NCI-H748 (cell line): ENCODE results near the gene RNF148.

Experiments
- DNase-seq: peaks from one replicate; lab custom pipeline; 2025; ENCODE audit not compliant: unreplicated experiment; lab: John Stamatoyannopoulos, UW

Gene RNF148

DNA sequence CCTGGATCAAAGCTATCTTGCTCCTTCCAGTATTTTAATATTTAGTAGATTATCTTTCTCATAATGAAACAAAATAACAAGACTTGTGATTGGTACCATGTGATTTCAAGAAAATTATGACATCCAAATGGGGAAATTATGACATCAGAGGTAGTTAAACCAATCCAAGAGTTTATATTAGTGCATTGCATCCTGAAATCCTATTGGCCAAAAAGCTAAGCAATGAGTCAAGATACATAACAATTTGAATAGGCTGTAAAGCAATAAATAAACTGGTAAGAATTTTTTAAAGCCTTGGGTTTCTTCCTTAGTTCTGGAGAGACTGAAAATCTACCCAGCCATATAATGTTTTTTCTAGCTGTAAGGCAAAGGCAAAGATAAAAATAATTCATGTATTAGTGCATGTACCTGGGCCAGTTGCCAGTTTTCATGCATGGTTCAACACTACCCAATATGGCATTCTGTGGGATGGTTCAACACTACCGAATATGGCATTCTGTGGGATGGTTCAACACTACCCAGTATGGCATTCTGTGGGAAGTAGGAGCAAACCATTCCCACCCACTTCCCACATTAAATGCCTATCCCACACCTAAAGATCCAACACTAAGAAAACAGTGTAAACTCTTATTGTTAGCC lies at the start of gene RNF148:
Gene RNF148 (minus strand): TSS at position 51 of the 639 bp plus-strand sequence. CDS start 172 bp downstream, outside the sequence.
- no peak for DNase-seq

GRCh38 chr7:122750389-122750788 lies 47.7 kb upstream of the RNF148 start:
- no peak for DNase-seq

DNA sequence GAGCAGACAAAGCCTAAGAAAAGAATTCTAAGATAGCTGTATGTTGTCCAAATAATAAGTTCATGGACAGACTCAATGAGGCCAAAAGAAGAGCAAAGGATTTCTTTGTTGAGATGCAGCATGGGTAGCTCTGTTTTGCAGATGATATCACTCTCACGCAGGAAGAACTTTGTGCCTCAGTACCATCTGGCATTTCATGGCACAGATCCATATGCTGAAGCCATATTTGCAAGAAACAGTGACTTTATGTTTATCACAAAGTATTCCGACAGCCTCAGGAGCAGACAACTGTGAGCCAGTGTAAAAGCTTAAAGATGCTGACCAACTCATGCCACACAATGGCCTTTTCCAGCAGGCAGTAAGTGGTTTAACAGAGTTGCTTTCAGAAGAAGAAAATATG lies 45.5 kb upstream of the RNF148 start:
- DNase-seq = no peak

DNA sequence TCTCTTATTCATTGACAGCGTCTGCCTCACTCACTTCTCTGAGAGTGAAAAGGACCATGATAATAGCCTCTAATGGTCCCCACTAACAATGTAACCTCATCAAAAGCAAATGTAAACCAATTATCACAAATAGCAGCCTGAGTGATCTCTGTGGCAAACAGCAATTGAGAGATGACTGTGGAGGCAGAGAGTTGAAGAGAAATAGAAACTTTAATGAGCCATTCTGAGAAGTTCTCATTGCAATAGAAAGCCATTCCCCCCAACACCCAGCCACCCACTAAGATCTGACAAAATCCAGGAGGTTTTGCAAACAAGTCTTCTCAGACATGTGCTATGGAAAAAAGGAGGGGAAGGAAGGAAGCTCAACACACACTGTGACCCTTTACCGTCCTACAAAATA lies 44.2 kb upstream of the RNF148 start:
- peak; percentile 93 for DNase-seq

GRCh38 chr7:122743211-122743610 lies 40.5 kb upstream of the RNF148 start:
- peak; percentile 40 for DNase-seq

DNA sequence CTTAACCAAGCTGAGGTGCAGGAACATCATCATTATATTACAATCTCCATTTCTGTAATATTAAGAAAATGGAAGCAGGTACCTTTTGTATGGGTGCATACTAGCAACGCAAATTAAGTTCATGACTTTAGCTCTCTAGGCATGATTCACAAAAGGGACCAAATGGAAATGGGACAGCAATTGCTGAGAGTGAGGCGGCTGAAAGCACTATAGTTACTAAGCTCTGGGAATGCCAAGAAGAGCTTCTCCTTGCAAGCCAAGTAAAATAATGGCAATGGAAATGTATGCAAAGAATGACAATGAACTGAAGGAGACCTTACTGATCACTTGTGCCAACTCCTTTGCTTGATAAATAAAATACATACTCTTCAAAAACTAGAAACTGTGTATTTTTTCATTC lies 36.2 kb upstream of the RNF148 start:
- DNase-seq = no peak

DNA sequence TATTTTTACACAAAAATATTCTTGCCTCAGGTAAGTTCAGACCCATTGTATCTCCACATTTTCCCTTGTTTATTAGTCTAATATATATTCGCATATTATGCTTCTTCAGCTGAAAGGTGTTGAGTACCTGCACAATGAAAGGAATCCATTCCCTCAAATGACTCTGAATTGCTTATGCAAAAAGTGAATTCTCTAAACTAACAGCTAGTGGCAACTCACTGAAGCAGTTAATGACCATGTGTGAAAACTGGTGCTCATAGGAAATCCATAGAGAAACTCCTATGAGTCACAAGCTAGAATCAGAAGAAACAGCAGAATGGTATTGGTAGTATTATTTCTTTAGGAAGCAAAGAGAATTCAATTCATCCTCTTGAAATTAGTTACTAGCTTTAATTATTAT lies 33.5 kb upstream of the RNF148 start:
- DNase-seq = no peak

GRCh38 chr7:122727759-122728158 lies 25.0 kb upstream of the RNF148 start:
- no peak for DNase-seq

- DNase-seq = no peak
These were observed 24.6 kb upstream of the RNF148 start for GRCh38 chr7:122727354-122727753.

DNA sequence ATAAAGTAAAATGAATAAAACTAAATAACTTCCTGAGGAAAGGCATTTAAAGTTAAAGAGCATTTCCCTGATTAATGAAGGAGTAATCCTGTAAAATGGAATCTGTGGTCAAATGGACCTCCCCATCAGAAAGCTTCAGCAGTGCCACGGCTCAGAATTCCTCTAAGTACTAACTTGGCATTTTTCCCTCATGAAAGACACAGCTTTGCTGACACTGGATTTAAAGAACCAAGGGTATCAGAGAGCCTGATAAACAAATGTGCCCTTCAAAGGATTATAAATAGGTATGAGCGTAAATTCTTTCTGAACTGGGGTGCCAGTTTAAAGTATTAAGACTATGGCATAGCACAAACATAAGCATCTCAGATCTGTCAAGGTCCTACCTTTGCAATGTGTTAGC lies 24.2 kb upstream of the RNF148 start:
- no peak for DNase-seq

DNA sequence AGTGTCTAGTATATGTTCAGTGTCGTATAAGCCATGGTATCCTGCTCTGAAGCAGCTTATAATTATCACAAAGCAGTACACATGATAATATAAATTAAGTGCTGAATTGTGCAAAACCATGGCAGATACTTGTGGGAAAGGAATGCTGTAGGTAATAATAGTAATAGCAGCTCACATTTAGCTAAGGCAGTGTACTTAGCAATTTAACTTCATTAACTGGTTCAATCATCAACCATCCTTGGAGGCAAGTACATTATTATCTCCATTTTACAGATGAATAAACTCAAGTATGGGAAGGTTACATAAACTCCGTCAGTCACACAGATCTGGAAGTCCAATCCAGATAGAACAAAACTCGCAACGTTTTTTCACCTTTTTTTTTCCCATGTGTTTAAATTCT lies 21.6 kb upstream of the RNF148 start:
- DNase-seq = peak; percentile 12

- DNase-seq = no peak
These were observed 16.4 kb upstream of the RNF148 start for GRCh38 chr7:122719010-122719578.

DNA sequence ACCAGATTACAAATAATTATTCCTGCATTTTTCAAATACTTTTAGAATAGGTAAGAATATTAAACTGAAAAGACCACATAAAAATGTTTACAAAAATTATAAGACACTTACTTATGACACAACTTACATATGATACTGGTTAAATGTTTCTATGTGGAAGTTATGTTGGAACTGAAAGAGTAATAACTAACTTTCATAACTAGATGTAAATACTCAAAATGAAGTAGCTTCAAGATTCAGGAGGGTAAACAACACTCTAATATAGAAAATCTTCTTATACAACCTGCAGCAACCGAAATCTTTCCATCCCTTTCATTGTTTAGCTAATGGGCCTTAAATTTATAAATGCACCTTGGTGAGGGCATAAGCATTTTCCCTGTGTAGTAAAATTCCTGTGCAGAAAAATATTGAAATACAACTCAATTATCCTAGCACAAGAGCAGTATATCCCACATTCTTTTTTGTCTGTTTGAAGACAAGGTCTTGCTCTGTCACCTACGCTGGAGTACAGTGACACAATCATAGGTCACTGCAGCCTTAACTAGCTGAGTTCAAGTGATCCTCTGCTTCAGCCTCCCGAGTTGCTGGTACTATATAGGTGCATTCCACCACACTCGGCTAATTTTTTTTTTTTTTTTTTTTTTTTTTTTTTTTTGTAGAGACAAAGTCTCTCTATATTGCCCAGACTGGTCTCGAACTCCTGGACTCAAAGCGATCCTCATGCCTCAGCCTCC lies 14.8 kb upstream of the RNF148 start:
- no peak for DNase-seq

GRCh38 chr7:122715183-122715582 lies 12.5 kb upstream of the RNF148 start:
- no peak for DNase-seq

GRCh38 chr7:122710916-122711315 lies 8.2 kb upstream of the RNF148 start:
- no peak for DNase-seq

DNA sequence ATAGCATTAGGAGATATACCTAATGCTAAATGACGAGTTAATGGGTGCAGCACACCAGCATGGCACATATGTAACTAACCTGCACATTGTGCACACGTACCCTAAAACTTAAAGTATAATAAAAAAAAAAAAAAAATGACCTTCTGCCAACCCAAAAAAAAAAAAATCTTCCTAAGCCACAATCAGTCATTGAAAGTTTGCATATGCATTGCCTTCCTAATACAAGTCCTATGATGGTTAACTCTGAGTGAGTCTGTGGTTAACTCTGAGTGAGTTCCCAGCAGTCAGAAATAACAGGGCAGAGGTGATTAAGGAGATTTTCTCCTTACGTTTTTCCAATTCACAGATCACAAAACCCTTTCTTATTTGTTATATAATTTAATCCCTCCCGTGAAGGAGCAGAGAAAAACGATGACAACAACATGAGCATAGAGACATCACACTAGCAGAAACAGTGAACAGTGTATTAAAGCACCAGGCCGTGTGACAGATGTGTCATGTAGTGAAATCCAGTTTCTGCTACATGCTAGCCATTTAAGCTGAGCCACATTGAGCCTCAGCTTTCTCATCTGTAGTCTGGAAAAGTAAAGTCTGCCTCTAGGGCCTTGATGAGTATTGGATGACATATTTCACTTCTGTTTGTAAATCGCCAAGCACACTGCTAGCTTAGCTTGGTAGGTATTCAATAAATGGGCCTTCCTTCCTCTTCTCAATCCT lies 7.4 kb upstream of the RNF148 start:
- no peak for DNase-seq

GRCh38 chr7:122706836-122707235 lies 4.1 kb upstream of the RNF148 start:
- no peak for DNase-seq

DNA sequence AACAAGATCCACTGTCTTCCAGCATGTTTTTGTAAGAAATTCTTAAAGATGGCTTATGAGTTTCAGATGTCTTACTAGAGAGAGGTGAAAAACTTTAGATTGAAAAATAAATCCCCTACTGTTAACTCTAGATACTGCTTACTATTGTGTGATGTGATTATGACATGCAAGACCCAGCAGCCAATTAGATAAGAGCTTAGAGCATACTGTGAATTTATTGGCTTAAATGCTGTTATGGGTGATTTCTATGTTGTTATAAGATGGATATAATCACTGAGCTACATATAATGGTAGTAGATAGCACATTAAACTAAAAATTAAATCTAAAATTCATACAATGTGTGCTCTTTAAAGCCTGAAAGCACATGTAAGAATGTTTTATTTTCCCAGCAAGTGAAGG lies 3.7 kb downstream of the RNF148 start, which contains the start of gene RNF133:
Gene RNF133 (minus strand): TSS at position 101 of the 400 bp plus-strand sequence. CDS start 199 bp downstream, outside the sequence.
- no peak for DNase-seq

DNA sequence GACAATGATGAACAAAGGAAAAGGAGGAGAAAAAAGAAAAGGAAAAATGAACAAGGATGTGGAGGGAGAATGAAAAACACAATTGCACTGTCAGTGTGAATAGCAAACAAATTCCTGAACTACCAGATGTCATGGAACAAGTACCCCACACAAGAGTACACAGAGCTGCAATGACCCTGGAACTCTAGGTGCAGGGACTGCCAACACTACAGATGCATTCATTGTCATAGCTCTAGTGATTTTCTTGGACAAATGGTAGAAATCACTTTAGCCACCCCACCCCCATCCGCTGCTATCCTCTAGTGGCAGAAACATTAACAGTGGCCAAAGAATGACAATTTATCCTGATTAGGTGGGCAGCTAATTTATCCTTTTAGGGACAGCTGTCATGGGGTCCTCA lies 6.9 kb downstream of the RNF148 start:
- no peak for DNase-seq

- no peak for DNase-seq
These were observed 8.0 kb downstream of the RNF148 start for GRCh38 chr7:122694697-122695096.

GRCh38 chr7:122692769-122693309 lies 9.9 kb downstream of the RNF148 start:
- peak; percentile 16 for DNase-seq
